Cardiac fibroblast (primary cell): Measurements from ENCODE around the gene ALDH3B2.
"Not testable (repeated sequence)": the region's sequence is repeated elsewhere in the genome, so short reads cannot be mapped to it uniquely, and the experiment has no call there.

ENCODE experiments used
- DNase-seq, 2 donors: peaks; one replicate each; pipeline versions ENCODE4 v3.0.0 to v3.0.0-alpha.2; 2010; ENCODE audit warnings: low read depth in 2 of 2
- H3K4me3 ChIP-seq, 2 donors: replicated peaks in 1 of 2; 1 replicate in 1 of 2; 2 replicates in 1 of 2; pipeline ENCODE4 v1.5.1; 2011; ENCODE audit warnings: low read depth in 2 of 2, low read length in 2 of 2, mild to moderate bottlenecking in 2 of 2, moderate library complexity in 1 of 2
- TF ChIP-seq, protein P1 (sequence below): IDR thresholded peaks from one replicate; pipeline ENCODE4 v1.5.1; 2011; ENCODE audit warnings: low read depth, mild to moderate bottlenecking, low read length, inconsistent platforms

ALDH3B2 gene

DNA sequence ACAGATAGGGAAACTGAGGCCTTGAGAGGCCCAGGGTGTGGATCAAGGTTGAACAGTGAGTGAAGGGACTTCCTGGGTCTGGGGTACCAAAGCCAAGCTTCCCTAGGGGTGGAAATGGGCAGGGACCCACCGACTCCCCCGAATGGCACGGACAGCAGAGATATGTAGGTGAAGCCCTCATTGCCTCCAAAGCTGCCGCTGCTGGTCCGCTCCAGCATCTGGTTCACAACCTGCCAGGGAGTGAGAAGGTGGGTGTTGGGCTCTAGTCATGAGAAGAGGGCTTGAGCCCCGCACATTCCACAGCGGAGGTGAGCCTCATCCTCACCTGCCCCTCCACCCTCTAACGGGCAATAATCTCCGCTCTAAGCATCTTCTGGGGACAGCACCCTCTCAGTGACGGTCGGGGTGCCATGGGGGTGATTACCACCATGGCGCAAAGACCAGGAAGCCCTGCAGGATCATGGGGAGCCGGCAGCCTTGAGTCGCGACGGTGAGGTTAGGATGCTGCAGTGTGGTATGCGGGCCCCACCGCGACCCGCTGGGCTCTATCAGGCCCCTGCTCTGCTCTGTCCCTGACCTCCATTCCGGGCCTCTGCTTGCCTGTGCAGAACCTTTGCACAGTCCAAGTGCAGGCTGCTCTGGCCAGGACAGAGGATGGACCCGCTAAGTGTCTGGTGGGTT, 10.8 kb downstream of the ALDH3B2 start:
- TF ChIP-seq, protein P1, sequence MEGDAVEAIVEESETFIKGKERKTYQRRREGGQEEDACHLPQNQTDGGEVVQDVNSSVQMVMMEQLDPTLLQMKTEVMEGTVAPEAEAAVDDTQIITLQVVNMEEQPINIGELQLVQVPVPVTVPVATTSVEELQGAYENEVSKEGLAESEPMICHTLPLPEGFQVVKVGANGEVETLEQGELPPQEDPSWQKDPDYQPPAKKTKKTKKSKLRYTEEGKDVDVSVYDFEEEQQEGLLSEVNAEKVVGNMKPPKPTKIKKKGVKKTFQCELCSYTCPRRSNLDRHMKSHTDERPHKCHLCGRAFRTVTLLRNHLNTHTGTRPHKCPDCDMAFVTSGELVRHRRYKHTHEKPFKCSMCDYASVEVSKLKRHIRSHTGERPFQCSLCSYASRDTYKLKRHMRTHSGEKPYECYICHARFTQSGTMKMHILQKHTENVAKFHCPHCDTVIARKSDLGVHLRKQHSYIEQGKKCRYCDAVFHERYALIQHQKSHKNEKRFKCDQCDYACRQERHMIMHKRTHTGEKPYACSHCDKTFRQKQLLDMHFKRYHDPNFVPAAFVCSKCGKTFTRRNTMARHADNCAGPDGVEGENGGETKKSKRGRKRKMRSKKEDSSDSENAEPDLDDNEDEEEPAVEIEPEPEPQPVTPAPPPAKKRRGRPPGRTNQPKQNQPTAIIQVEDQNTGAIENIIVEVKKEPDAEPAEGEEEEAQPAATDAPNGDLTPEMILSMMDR = no peak
- no peak for DNase-seq
- H3K4me3 ChIP-seq = no peak overlapping the region

- no peak overlapping the region for H3K4me3 ChIP-seq
- TF ChIP-seq, protein P1 = no peak
- no peak for DNase-seq
Observed at GRCh38 chr11:67662835-67663531, 11.4 kb downstream of the ALDH3B2 start.

GRCh38 chr11:67662142-67662834, 12.1 kb downstream of the ALDH3B2 start:
- no peak for DNase-seq
- H3K4me3 ChIP-seq = no peak overlapping the region
- TF ChIP-seq, protein P1 = no peak

DNA sequence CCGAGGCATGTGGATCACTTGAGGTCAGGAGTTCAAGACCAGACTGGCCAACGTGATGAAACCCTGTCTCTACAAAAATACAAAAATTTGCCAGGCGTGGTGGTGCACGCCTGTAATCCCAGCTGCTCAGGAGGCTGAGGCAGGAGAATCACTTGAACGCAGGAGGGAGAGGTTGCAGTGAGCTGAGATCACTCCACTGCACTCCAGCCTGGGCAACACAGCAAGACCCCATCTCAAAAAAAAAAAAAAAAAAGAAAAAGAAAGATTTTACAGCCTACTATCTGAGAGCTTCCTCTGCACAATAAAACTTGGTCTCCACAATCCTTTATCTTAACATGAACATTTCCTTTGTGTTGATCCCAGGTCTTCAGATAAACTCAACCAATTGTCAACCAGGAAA, 13.7 kb downstream of the ALDH3B2 start:
- DNase-seq = not testable (repeated sequence)

GRCh38 chr11:67659651-67660165, 14.7 kb downstream of the ALDH3B2 start:
- not testable (repeated sequence) for DNase-seq, H3K4me3 ChIP-seq

More for the DNA sequence above, 13.7 kb downstream of the ALDH3B2 start:
- H3K4me3 ChIP-seq = not testable (repeated sequence)

DNA sequence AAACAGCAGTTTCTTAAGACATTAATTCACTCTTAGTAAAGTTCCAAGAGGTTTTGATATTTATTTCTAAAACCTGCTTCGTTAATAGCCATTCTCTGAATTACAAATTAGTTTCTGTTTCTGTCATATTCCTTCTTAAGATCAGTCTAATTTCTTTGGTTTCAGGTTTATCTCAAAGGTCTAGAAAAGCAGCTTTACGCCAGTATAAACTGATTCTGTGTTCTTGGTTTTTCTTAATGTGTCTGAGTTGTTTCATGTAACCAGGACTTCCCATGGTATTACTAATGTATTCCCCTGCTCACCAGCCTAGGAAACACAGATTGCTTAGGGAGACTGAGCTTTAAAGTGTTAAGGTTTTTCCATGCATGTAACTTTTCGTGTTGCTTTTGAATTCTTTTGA, 17.1 kb downstream of the ALDH3B2 start:
- DNase-seq = no peak
- no peak overlapping the region for H3K4me3 ChIP-seq
- TF ChIP-seq, protein P1 = no peak

GRCh38 chr11:67656278-67656922, 18.0 kb downstream of the ALDH3B2 start:
- TF ChIP-seq, protein P1 = no peak
- no peak overlapping the region for H3K4me3 ChIP-seq
- DNase-seq = peak; percentile 7 to 19
